ENCODE data around the gene ERC1.
"Not testable (repeated sequence)": the region's sequence is repeated elsewhere in the genome, so short reads cannot be mapped to it uniquely, and the experiment has no call there.

ERC1 gene

DNA sequence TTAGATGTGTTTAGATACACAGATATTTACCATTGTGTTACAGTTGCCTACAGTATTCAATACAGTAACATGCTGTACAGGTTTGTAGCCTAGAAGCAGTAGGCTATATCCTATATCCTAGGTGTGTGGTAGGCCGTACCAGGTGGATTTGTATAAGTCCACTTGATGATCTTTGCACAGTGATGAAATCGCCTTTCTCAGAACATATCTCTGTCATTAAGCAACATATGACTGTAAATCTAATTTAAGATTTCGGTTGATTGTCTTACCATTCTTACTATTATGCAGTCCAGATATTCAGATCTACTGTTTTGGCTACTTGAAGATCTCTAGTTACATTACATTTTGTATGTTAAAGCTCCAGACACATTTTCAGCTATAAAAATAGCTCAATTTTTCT, 39.8 kb downstream of the ERC1 start:
- no peak for DNase-seq (ENCODE audit: low read depth)

DNA sequence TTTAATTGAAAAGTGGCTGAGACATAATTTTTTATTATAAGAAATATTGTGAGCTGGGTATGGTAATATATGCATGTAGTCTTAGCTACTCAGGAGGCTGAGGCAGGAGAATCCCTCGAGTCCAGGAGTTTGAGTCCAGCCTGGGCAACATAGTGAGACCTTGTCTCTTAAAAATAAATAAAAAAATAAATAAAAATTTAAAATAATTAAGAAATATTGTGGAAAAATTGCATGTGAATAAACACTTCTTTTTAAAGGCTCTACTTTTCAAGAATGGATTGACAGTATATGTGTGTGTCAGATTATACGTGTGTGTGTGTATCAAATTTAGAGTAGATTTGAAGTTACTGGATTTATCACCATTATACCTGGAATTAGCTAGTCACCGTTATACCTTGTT, 43.2 kb downstream of the ERC1 start:
- no peak for DNase-seq (ENCODE audit: low read depth)

DNA sequence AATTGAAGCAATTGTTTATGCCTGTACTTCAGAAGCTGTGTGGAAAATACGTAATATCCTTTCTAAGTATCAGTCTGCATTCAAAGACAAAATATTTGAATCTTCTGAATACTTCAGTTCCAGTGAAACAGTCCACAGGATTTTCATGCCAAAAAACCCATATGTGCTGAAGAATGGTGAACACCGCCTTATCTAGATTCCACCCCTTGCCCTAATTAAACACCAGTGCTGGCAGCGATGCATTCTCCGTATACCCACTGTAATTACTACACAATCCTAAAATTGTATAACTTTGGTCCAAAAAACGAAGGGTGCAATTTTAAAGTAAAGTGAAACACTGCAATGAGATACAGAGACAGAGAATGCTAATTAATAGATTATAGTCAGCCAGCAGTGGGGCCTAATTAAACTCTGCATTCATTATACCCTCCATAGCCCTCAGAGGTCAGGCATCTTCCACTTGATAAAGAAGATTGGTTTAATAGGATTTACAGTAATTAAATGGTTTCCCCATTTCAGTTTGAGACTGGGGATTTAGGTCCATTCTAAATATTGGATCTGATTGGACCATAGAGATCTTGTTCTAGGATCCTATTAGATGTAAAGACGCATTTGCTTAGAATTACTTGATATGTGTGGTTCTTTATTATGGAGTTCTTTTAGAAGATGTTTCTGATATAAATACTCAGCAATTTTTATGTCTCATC, 43.9 kb downstream of the ERC1 start:
- no peak for DNase-seq (ENCODE audit: low read depth)

- DNase-seq (ENCODE audit: low read depth), result no peak
These were observed 50.5 kb downstream of the ERC1 start for GRCh38 chr12:1041478-1041877.

- DNase-seq (ENCODE audit: low read depth), result no peak
These were observed 53.2 kb downstream of the ERC1 start for GRCh38 chr12:1044199-1044598.

DNA sequence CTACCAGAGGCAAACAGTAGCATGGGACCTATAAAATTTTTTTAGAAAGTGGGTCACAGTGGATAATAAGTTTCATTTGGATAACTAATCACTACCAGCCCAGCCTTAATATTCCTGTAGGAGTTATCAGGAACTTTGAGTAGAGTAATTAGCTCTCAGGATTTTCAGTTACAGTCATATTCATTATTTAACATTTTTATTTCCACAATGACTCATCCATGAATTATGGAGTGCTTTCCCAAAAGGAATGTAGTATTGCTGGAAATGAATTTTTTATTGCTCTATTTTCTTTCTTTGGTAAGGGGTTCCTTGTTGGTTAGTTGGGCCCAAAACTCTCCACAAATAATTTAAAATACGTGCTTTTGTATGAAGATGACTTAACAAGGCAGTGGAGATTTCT, 53.7 kb downstream of the ERC1 start:
- no peak for DNase-seq (ENCODE audit: low read depth)

DNA sequence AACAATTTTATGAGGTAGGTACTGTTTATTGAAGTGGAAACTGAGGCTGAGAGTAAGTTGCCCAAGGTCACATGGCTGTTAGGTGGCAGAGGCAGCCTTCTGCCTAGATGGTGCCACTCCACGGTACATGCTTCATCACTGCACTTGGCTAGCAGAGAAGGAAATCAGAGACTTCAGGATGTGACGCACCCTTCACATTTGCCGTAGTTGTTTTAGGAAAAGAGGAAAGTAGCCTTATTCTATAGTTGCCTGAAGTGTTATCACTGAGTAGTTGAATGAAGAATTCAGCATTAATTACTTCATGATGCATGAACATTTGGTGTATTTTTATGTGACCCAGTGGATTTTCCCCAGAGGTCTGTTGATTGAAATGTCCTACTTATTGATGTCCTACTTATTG, 55.7 kb downstream of the ERC1 start:
- DNase-seq (ENCODE audit: low read depth), result no peak

DNA sequence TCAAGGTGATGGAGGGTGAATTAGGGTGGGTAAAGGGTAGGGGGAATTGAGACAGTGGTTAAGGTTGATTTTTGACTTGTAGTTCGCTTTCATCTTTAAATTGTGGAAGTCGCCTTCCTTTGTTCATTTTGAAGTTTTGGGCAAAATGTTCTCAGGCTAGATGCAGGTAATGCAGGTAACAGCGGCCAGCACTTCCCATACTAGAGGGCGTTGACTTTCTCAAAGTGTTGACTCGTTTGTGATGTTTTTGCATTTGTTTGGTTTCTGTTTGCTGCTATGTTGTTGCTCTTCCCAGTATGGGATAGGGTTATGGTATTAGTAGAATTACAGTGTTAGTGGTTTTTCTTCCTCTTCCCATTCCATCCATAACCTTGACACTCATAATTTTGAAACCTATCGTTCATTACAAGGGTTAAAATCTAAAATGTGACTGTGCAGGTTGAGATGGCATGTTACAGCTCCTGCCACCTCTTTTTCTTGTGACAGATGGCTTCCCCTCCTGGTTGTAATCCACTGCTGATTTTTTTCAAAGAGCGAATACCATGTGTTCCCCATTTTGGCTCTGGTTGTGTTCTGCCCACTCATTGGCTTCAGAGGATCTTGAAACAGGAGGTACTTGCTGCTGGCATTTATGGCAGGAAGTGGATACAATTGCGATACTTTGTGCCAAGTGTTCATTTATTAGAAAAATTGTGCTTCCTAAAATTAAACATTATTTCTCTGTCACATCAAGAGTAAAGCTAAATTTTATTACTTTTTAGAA, 57.1 kb downstream of the ERC1 start:
- no peak for DNase-seq (ENCODE audit: low read depth)

- DNase-seq (ENCODE audit: low read depth), result no peak
These were observed 59.2 kb downstream of the ERC1 start for GRCh38 chr12:1050059-1050707.

DNA sequence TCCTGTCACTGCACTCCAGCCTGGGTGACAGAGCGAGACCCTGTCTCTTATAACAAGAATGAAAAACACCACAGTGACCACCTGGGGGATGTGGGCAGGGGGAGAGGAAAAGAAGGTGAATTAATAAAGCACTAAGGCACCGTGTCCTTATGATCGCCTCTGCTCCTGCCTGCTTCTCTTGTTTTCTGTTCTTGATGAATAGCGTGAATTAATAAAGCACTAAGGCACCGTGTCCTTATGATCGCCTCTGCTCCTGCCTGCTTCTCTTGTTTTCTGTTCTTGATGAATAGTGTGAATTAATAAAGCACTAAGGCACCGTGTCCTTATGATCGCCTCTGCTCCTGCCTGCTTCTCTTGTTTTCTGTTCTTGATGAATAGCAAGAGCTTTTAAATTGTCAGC, 60.6 kb downstream of the ERC1 start:
- not testable (repeated sequence) for DNase-seq (ENCODE audit: low read depth)

DNA sequence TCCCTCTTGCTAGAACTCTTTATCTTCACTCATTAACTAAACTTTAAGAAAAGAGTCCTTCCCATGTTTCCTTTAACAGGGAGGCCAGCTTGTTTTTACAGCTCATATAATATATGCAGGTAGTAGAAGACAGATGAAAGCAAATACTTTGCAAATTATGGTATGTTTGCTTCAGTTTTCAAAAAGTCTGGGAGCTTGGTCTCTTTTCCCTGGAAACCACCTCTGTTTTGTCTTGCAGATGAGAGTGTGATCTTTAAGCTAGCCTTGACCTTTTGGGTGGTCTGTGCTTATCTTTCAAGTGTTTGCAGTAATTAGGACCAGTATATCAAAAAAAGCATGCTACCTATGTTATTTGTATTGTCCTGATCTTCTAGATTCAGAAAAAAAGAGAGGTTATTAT, 62.7 kb downstream of the ERC1 start:
- no peak for DNase-seq (ENCODE audit: low read depth)

- DNase-seq (ENCODE audit: low read depth), result no peak
These were observed 63.3 kb downstream of the ERC1 start for GRCh38 chr12:1054117-1054870.

- no peak for DNase-seq (ENCODE audit: low read depth)
These were observed 65.4 kb downstream of the ERC1 start for GRCh38 chr12:1056390-1056789.

GRCh38 chr12:1058423-1058822, 67.4 kb downstream of the ERC1 start:
- no peak for DNase-seq (ENCODE audit: low read depth)

- no peak for DNase-seq (ENCODE audit: low read depth)
These were observed 68.1 kb downstream of the ERC1 start for GRCh38 chr12:1059162-1059561.

GRCh38 chr12:1063852-1064251, 72.8 kb downstream of the ERC1 start:
- DNase-seq (ENCODE audit: low read depth), result no peak

GRCh38 chr12:1064317-1064716, 73.3 kb downstream of the ERC1 start:
- no peak for DNase-seq (ENCODE audit: low read depth)

DNA sequence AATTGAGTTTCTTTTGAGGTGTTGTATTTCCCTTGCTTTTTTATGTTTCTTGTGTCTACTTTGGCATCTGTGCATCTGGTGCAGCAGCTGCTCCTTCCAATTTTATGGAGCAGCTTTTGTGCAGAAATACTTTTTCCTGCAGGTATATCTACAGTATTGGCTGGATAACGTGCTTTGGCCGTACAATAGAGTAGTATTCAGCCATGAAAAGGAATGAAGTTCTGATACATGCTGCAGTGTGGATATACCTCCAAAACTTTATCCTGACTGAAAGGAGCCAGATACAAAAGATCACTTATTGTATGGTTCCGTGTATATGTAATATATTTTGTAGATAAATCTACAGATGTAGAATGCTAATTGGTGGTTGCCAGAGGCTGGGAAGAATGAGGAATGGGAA, 74.6 kb downstream of the ERC1 start:
- DNase-seq (ENCODE audit: low read depth), result no peak

GRCh38 chr12:1069846-1070245, 78.8 kb downstream of the ERC1 start:
- no peak for DNase-seq (ENCODE audit: low read depth)

DNA sequence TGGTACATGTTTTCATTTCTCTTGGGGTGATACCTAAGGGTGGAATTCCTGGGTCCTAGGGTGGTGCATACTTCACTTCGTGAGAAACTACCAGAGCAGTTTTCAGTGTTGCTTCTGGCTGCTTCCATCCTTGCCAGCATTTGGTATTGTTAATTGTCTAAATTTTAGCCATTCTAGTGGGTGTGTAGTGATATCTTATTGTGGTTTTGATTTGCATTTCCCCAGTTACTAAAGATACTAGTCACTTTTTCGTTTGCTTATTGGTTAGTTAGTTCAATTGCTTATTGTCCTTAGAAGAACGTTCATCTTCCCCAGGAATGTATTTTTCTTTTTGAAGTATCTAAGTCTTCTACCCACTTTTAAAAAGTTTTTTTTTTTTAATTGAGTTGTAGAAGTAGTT, 80.2 kb downstream of the ERC1 start:
- DNase-seq (ENCODE audit: low read depth), result no peak

GRCh38 chr12:1073652-1074051, 82.6 kb downstream of the ERC1 start:
- no peak for DNase-seq (ENCODE audit: low read depth)

GRCh38 chr12:1077036-1077803, 86.2 kb downstream of the ERC1 start:
- DNase-seq (ENCODE audit: low read depth), result no peak

All from activated T-cell treated with anti-CD3 and anti-CD28 coated beads for 48 hours (primary cell).